HL-60 (cell line): ENCODE data around the gene DNAH8.

Experiments
- GABPA ChIP-seq: IDR thresholded peaks from 2 replicates; pipeline ENCODE4 v1.6.1; 2012; ENCODE audit warnings: low read depth
- POLR2AphosphoS5 ChIP-seq: IDR thresholded peaks from 2 replicates; pipeline ENCODE4 v1.6.1; 2012; ENCODE audit warnings: low read depth
- SPI1 ChIP-seq: IDR thresholded peaks from 2 replicates; pipeline ENCODE4 v1.6.1; 2012; ENCODE audit warnings: low read depth, mild to moderate bottlenecking, borderline replicate concordance
- TF ChIP-seq, protein P1 (sequence below): IDR thresholded peaks from one replicate; pipeline ENCODE4 v1.5.1; 2011; ENCODE audit warnings: low read length, control low read depth, inconsistent platforms; ENCODE audit not compliant: insufficient read depth
- TF ChIP-seq, protein P2 (sequence below): IDR thresholded peaks from 2 replicates; pipeline ENCODE4 v1.6.1; 2012; ENCODE audit warnings: low read depth; ENCODE audit not compliant: insufficient replicate concordance

DNA sequence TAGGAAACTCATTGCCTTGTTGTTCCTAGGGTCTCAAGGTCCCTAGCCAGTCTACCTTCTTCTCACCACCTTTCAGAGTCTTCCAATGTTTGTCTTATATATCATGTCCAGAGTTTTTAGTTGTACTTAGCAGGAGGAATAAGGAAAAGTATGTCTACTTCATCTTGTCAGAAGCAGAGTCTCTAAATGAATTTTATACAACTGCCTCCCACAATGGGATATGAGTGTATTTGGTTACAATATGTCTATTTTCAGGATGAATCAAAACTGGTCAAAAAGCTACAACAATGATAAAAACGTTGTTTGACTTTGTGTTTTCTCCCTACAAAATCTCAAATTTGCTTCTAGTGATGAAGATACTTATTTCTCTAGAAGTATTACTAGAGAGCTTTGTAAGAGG lies 19.2 kb upstream of the DNAH8 start:
- TF ChIP-seq, protein P1, sequence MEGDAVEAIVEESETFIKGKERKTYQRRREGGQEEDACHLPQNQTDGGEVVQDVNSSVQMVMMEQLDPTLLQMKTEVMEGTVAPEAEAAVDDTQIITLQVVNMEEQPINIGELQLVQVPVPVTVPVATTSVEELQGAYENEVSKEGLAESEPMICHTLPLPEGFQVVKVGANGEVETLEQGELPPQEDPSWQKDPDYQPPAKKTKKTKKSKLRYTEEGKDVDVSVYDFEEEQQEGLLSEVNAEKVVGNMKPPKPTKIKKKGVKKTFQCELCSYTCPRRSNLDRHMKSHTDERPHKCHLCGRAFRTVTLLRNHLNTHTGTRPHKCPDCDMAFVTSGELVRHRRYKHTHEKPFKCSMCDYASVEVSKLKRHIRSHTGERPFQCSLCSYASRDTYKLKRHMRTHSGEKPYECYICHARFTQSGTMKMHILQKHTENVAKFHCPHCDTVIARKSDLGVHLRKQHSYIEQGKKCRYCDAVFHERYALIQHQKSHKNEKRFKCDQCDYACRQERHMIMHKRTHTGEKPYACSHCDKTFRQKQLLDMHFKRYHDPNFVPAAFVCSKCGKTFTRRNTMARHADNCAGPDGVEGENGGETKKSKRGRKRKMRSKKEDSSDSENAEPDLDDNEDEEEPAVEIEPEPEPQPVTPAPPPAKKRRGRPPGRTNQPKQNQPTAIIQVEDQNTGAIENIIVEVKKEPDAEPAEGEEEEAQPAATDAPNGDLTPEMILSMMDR: no peak
- TF ChIP-seq, protein P2, sequence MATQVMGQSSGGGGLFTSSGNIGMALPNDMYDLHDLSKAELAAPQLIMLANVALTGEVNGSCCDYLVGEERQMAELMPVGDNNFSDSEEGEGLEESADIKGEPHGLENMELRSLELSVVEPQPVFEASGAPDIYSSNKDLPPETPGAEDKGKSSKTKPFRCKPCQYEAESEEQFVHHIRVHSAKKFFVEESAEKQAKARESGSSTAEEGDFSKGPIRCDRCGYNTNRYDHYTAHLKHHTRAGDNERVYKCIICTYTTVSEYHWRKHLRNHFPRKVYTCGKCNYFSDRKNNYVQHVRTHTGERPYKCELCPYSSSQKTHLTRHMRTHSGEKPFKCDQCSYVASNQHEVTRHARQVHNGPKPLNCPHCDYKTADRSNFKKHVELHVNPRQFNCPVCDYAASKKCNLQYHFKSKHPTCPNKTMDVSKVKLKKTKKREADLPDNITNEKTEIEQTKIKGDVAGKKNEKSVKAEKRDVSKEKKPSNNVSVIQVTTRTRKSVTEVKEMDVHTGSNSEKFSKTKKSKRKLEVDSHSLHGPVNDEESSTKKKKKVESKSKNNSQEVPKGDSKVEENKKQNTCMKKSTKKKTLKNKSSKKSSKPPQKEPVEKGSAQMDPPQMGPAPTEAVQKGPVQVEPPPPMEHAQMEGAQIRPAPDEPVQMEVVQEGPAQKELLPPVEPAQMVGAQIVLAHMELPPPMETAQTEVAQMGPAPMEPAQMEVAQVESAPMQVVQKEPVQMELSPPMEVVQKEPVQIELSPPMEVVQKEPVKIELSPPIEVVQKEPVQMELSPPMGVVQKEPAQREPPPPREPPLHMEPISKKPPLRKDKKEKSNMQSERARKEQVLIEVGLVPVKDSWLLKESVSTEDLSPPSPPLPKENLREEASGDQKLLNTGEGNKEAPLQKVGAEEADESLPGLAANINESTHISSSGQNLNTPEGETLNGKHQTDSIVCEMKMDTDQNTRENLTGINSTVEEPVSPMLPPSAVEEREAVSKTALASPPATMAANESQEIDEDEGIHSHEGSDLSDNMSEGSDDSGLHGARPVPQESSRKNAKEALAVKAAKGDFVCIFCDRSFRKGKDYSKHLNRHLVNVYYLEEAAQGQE: no peak
- no peak for TF ChIP-seq SPI1
- no peak for TF ChIP-seq POLR2AphosphoS5
- TF ChIP-seq GABPA: no peak
